Peyer's patch (tissue), 4 donors: ENCODE data around the gene NKD1. TPM values are rescaled to one million over a fixed set of nuclear protein-coding genes. Genes with fewer than 3 reads are reported as not detected.

ENCODE experiments used
- DNase-seq, 3 donors: peaks; one replicate each; pipeline ENCODE4 v3.0.0-alpha.2; 2017 to 2019
- H3K27ac ChIP-seq, 4 donors: fragments of 200-600 bp; sonication (generic); one replicate each; pipeline ENCODE4 v1.5.1; 2016 to 2019
- H3K27me3 ChIP-seq, 2 donors: fragments of 200-600 bp; sonication (generic); one replicate each; pipeline ENCODE4 v1.5.1; 2019
- H3K36me3 ChIP-seq, 3 donors: fragments of 200-600 bp; sonication (generic); one replicate each; pipeline ENCODE4 v1.5.1; 2016 to 2019
- H3K4me1 ChIP-seq, 4 donors: fragments of 200-600 bp; sonication (generic); one replicate each; pipeline ENCODE4 v1.5.1; 2016 to 2019
- H3K4me3 ChIP-seq, 4 donors: fragments of 200-600 bp; sonication (generic); 1 replicate in 3 of 4; 2 replicates in 1 of 4; pipeline ENCODE4 v1.5.1; 2016 to 2019; ENCODE audit warnings: mild to moderate bottlenecking in 1 of 4
- H3K9me3 ChIP-seq, 4 donors: fragments of 200-600 bp; sonication (generic); one replicate each; pipeline ENCODE4 v1.5.1; 2016 to 2019; ENCODE audit warnings: mild to moderate bottlenecking in 1 of 4
- POLR2A ChIP-seq, 2 donors: fragments of 450-650 bp; IDR thresholded peaks; one replicate each; pipeline ENCODE4 v1.5.1; 2017; ENCODE audit warnings: antibody characterized with exemption in 2 of 2, mild to moderate bottlenecking in 2 of 2, moderate library complexity in 2 of 2
- total RNA-seq, 4 donors: library from RNA; depleted of rRNA; stranded (reverse); fragments of >200 nt; gene quantifications; one replicate each; pipeline ENCODE4 v1.1.0, GENCODE V29; 2016
- TF ChIP-seq, protein P1 (sequence below), 6 experiments: fragments of 450-650 bp in 4 of 6; fragments of 200-600 bp in 2 of 6; sonication (generic) in 1 of 6; IDR thresholded peaks; one replicate each; pipeline ENCODE4 v1.5.1; 2017 to 2019; ENCODE audit warnings: antibody characterized with exemption in 6 of 6, mild to moderate bottlenecking in 3 of 6, moderate library complexity in 1 of 6

Gene NKD1
- total RNA-seq, 4 donors from 2014 or later, result 1.7 to 4.0 (median 3.4) TPM

DNA sequence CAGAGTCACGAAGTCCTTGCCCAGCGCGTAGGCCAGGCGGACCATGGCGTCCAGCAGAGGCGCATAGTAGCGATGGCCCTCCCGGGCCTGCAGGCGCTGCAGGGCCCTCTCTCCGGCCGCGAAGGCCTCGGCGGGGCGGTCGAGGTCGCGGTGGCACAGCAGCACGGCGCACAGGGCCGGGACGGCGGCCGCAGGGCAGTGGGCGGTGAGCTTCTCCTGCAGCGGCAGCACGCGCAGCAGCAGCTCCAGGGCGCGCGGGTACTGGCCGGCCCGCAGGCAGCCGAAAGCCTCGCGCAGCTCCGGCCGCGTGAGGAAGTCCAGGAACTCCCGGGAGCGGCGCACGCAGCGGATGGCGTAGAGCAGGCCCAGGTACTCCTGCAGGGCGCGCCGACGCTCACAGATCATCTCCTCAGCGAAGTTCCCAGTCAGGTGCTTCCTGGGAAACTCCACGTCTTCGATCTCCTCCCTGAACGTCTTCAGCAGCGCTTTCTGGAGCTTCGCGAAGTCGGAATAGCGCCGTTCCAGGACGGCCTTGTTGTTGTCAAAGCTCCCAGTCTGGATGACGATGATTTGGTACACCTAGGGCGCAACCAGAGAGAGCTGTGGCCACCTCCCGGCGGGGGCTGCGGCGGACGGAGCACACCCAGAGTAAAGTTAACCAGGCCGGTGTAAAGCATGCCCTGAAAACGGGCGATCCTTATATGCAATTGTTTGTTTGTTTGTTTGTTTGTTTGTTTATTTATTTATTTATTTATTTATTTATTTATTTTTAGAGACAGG lies 125.5 kb downstream of the NKD1 start:
- no peak overlapping the region for H3K4me3 ChIP-seq
- no peaks in the 10 kb centered on the region for H3K27me3 ChIP-seq
- TF ChIP-seq, protein P1, sequence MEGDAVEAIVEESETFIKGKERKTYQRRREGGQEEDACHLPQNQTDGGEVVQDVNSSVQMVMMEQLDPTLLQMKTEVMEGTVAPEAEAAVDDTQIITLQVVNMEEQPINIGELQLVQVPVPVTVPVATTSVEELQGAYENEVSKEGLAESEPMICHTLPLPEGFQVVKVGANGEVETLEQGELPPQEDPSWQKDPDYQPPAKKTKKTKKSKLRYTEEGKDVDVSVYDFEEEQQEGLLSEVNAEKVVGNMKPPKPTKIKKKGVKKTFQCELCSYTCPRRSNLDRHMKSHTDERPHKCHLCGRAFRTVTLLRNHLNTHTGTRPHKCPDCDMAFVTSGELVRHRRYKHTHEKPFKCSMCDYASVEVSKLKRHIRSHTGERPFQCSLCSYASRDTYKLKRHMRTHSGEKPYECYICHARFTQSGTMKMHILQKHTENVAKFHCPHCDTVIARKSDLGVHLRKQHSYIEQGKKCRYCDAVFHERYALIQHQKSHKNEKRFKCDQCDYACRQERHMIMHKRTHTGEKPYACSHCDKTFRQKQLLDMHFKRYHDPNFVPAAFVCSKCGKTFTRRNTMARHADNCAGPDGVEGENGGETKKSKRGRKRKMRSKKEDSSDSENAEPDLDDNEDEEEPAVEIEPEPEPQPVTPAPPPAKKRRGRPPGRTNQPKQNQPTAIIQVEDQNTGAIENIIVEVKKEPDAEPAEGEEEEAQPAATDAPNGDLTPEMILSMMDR (IDR thresholded peaks at IDR 0.05), result no peak
- TF ChIP-seq POLR2A (IDR thresholded peaks at IDR 0.05), result no peak
- H3K27ac ChIP-seq, result no peak overlapping the region
- H3K4me1 ChIP-seq, result no peaks in the 10 kb centered on the region
- DNase-seq, result peak in 1 of 3 donors; percentile 27
- H3K9me3 ChIP-seq, result peaks cover 0 to 25% (median 9%) of the 10 kb centered on the region in 4 donors
- H3K36me3 ChIP-seq, result peaks cover 0 to 12% (median 0%) of the 10 kb centered on the region in 3 donors

DNA sequence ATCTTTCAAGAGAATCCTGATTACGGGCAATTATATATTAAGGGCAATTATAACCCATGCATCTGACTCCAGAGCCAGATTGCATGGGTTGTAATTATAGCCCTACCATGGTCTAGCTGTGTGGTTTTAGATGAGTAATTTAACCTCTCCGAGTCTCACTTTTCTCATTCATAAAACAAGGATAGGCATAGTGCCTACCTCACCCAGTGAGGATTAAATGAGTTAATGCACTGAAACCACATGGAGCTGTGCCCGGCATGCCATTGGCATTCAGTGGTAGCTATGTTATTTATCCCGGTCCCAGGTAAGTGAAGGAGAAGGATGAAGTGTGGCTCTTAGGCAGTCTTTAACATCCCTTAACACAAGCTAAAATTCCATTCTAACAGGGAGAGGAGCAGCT lies 126.6 kb downstream of the NKD1 start:
- no peak overlapping the region for H3K27ac ChIP-seq
- H3K36me3 ChIP-seq, result peaks cover 0 to 12% (median 0%) of the 10 kb centered on the region in 3 donors
- peaks cover 0 to 25% (median 9%) of the 10 kb centered on the region in 4 donors for H3K9me3 ChIP-seq
- no peak overlapping the region for H3K4me3 ChIP-seq
- TF ChIP-seq, protein P1 (IDR thresholded peaks at IDR 0.05), result no peak
- TF ChIP-seq POLR2A (IDR thresholded peaks at IDR 0.05), result no peak
- H3K4me1 ChIP-seq, result peaks cover 0 to 7% (median 0%) of the 10 kb centered on the region in 4 donors
- DNase-seq, result no peak
- no peaks in the 10 kb centered on the region for H3K27me3 ChIP-seq

GRCh38 chr16:50675686-50676610 lies 127.8 kb downstream of the NKD1 start:
- no peak overlapping the region for H3K4me3 ChIP-seq
- H3K36me3 ChIP-seq, result peaks cover 0 to 12% (median 0%) of the 10 kb centered on the region in 3 donors
- TF ChIP-seq, protein P1 (IDR thresholded peaks at IDR 0.05), result no peak
- no peak for TF ChIP-seq POLR2A (IDR thresholded peaks at IDR 0.05)
- peaks cover 0 to 8% (median 0%) of the 10 kb centered on the region in 4 donors for H3K4me1 ChIP-seq
- DNase-seq, result peak in 1 of 3 donors; percentile 16
- peaks cover 0 to 25% (median 9%) of the 10 kb centered on the region in 4 donors for H3K9me3 ChIP-seq
- H3K27me3 ChIP-seq, result no peaks in the 10 kb centered on the region
- no peak overlapping the region for H3K27ac ChIP-seq

DNA sequence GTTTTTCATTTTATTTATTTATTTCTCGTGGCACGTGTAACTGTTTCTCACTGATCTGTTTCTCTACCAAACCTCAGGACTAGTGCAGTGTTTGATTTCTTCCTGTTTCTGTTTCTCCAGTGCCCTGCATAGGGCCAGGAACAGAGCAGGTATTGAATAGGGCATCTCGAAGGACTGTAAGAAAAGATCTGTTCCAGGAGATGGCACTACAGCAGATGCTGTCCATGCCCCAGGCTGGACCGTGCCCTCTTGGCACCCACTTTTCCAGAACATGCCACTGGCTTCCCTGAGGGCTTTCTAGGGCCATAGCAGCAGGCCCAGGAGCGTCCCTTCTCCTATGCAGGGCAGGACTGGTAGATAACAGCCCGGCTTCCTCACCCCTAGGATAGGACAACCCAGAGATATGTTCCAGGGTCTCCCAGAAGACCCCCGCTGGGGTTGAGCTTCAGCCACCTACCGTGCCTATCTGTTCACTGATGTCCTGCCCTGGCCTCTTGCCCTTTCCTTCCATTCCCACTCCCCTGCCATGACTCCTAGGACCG lies 128.6 kb downstream of the NKD1 start:
- H3K27ac ChIP-seq, result no peak overlapping the region
- DNase-seq, result peak in 1 of 3 donors; percentile 32
- no peak for TF ChIP-seq POLR2A (IDR thresholded peaks at IDR 0.05)
- TF ChIP-seq, protein P1 (IDR thresholded peaks at IDR 0.05), result no peak
- no peak overlapping the region for H3K4me3 ChIP-seq
- no peaks in the 10 kb centered on the region for H3K27me3 ChIP-seq
- peaks cover 0 to 8% (median under 1%) of the 10 kb centered on the region in 4 donors for H3K4me1 ChIP-seq
- peaks cover 0 to 24% (median 9%) of the 10 kb centered on the region in 4 donors for H3K9me3 ChIP-seq
- H3K36me3 ChIP-seq, result peaks cover 0 to 12% (median 0%) of the 10 kb centered on the region in 3 donors

DNA sequence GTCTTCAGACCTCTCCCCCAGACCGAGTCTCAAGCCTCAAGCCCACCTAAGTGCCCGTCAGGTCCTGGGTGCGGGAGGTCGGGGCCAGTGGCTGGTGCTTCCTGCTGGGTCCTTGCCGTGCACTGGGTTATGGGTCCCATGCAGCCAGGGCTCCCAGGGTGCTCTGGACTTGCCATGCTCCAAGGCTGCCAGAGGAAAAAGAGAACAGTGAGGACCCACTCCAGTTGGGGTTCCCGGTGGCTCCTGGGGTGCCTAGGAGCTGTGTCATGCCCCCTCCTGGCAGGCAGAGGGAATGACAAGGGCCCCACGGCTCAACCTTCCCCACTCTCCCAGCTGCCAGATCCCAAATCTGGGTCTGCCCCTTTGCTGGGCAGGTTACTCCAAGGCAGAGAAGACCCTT lies 129.2 kb downstream of the NKD1 start:
- H3K27me3 ChIP-seq, result no peaks in the 10 kb centered on the region
- H3K4me1 ChIP-seq, result peaks cover 0 to 8% (median 2%) of the 10 kb centered on the region in 4 donors
- H3K27ac ChIP-seq, result no peak overlapping the region
- no peak overlapping the region for H3K4me3 ChIP-seq
- peak in 1 of 3 donors; percentile 42 for DNase-seq
- H3K9me3 ChIP-seq, result peaks cover 0 to 18% (median 6%) of the 10 kb centered on the region in 4 donors
- TF ChIP-seq POLR2A (IDR thresholded peaks at IDR 0.05), result no peak
- TF ChIP-seq, protein P1 (IDR thresholded peaks at IDR 0.05), result peak in 3 of 6 experiments; percentile 21 to 26 (median 25)
- peaks cover 0 to 12% (median 0%) of the 10 kb centered on the region in 3 donors for H3K36me3 ChIP-seq
